GM12878 (cell line): ENCODE data around the gene GIPC3. TPM values are rescaled to one million over a fixed set of nuclear protein-coding genes. Genes with fewer than 3 reads are reported as not detected.

Experiments used
- ATAC-seq: fragments of 200-7000 bp; cut with Tn5 transposase; 3 replicates; pipeline ENCODE4 v1.9.1; 2020; ENCODE audit warnings: mild to moderate bottlenecking, moderate library complexity
- BruUV-seq: library from RNA; stranded (reverse); fragments of 400-500 nt; replicated peaks from 2 replicates; lab custom pipeline; 2021; lab: Mats Ljungman, UMichigan
- CTCF ChIA-PET: fragments of 300-600 bp; sonication (Branson Sonifier 250); formaldehyde crosslinking; extraction: SDS; loops from one replicate; lab custom pipeline; 2021; ENCODE audit warnings: inconsistent platforms; lab: Yijun Ruan, JAX
- POLR2A ChIA-PET: fragments of 350-600 bp; formaldehyde crosslinking; extraction: SDS; loops from one replicate; lab custom pipeline; 2021; ENCODE audit warnings: inconsistent platforms; lab: Charles Lee
- RAD21 ChIA-PET: fragments of 300-600 bp; sonication (Branson Sonifier 250); formaldehyde crosslinking; loops from one replicate; lab custom pipeline; 2023; ENCODE audit warnings: antibody characterized with exemption; ENCODE audit not compliant: unreplicated experiment; lab: Charles Lee
- SMC1A ChIA-PET: fragments of 300-600 bp; sonication (Branson Sonifier 250); formaldehyde crosslinking; loops from one replicate; lab custom pipeline; 2023; ENCODE audit not compliant: unreplicated experiment, uncharacterized antibody; lab: Charles Lee
- DNase-seq: peaks from one replicate; pipeline ENCODE4 v3.0.0-alpha.2; 2011; ENCODE audit warnings: low read depth, low spot score
- FAIRE-seq: peaks from 3 replicates; lab custom pipeline; 2011; peaks lifted over from hg19 to GRCh38; lab: Jason Lieb, UNC
- H2AFZ ChIP-seq: 2 replicates; pipeline ENCODE4 v1.6.0; 2011; ENCODE audit warnings: low read depth, low read length, control low read depth; ENCODE audit not compliant: control insufficient read depth
- H3K27ac ChIP-seq: 2 replicates; pipeline ENCODE4 v1.5.1; 2011; ENCODE audit warnings: control low read depth; ENCODE audit not compliant: control insufficient read depth, insufficient read depth
- H3K27me3 ChIP-seq, 2 experiments: replicated peaks in 1 of 2; 2 replicates each; pipeline versions ENCODE4 v1.6.0 to v1.6.1; 2011; ENCODE audit warnings: low read length in 1 of 2; ENCODE audit not compliant: control insufficient read depth in 2 of 2, insufficient read depth in 2 of 2
- H3K36me3 ChIP-seq, 2 experiments: 2 replicates each; pipeline ENCODE4 v1.5.1; 2011; ENCODE audit warnings: low read length in 1 of 2; ENCODE audit not compliant: control insufficient read depth in 2 of 2, insufficient read depth in 2 of 2
- H3K4me1 ChIP-seq: 2 replicates; pipeline ENCODE4 v1.6.1; 2011; ENCODE audit warnings: mild to moderate bottlenecking, low read length, moderate library complexity, mixed read lengths; ENCODE audit not compliant: control insufficient read depth, insufficient read depth
- H3K4me2 ChIP-seq: 2 replicates; pipeline ENCODE4 v1.6.0; 2011; ENCODE audit warnings: control low read depth; ENCODE audit not compliant: control insufficient read depth, insufficient read depth
- H3K4me3 ChIP-seq: fragments of 200-600 bp; sonication (generic); 2 replicates; pipeline ENCODE4 v1.5.1; 2016
- H3K79me2 ChIP-seq: 2 replicates; pipeline ENCODE4 v1.6.0; 2011; ENCODE audit warnings: low read length; ENCODE audit not compliant: control insufficient read depth, insufficient read depth
- H3K9ac ChIP-seq: 2 replicates; pipeline ENCODE4 v1.8.0; 2011; ENCODE audit warnings: low read length, control low read depth, mixed read lengths; ENCODE audit not compliant: control insufficient read depth, insufficient read depth
- H3K9me3 ChIP-seq: replicated peaks from 3 replicates; pipeline ENCODE4 v1.5.1; 2011; ENCODE audit warnings: mild to moderate bottlenecking, low read length; ENCODE audit not compliant: control insufficient read depth, insufficient read depth
- H4K20me1 ChIP-seq: 2 replicates; pipeline ENCODE4 v1.6.0; 2011; ENCODE audit not compliant: control insufficient read depth, insufficient read depth
- CREB1 ChIP-seq: IDR thresholded peaks from 2 replicates; pipeline ENCODE4 v1.6.1; 2012; ENCODE audit warnings: low read depth, mild to moderate bottlenecking, inconsistent platforms
- GABPA ChIP-seq: IDR thresholded peaks from 2 replicates; pipeline ENCODE4 v1.6.1; 2014; ENCODE audit warnings: antibody characterized with exemption, low read depth, mild to moderate bottlenecking, inconsistent platforms
- GATAD2B ChIP-seq: fragments of 450-650 bp; conservative IDR thresholded peaks from 2 replicates; pipeline ENCODE4 v1.6.1; 2017; ENCODE audit warnings: low read depth, mild to moderate bottlenecking, moderate library complexity
- IKZF2 ChIP-seq, 2 experiments: fragments of 450-650 bp; IDR thresholded peaks; 2 replicates each; pipeline ENCODE4 v1.6.1; 2017; ENCODE audit warnings: mild to moderate bottlenecking in 2 of 2, moderate library complexity in 2 of 2
- KAT2A ChIP-seq: conservative IDR thresholded peaks from 2 replicates; pipeline ENCODE4 v1.6.1; 2011; ENCODE audit warnings: low read depth, low read length; ENCODE audit not compliant: control insufficient read depth
- MEF2A ChIP-seq: IDR thresholded peaks from 2 replicates; pipeline ENCODE4 v1.6.1; 2011; ENCODE audit warnings: low read depth, mild to moderate bottlenecking, low read length, moderate library complexity; ENCODE audit not compliant: insufficient read depth
- MEF2B ChIP-seq: fragments of 450-650 bp; IDR thresholded peaks from 2 replicates; pipeline ENCODE4 v1.6.1; 2018; ENCODE audit warnings: mild to moderate bottlenecking, moderate library complexity; ENCODE audit not compliant: partially characterized antibody, poor library complexity, severe bottlenecking
- TCF7 ChIP-seq: IDR thresholded peaks from 2 replicates; pipeline ENCODE4 v1.6.1; 2014; ENCODE audit warnings: antibody characterized with exemption, borderline replicate concordance
- WGBS: methylation state at CpG from one replicate; pipeline ENCODE4 v1.1.6; 2016; ENCODE audit warnings: low lambda C conversion rate; ENCODE audit not compliant: insufficient replicate concordance, insufficient coverage; ENCODE audit errors: missing lambda C conversion rate; 5-methylcytosine and 5-hydroxymethylcytosine counted together
- in situ Hi-C: fragments of 300-500 bp; cut with MboI; formaldehyde crosslinking; loops from 9 replicates; pipeline ENCODE4 v1.14.3; 2018; ENCODE audit warnings: mixed read lengths
- intact Hi-C: fragments of 100-400 bp; cut with micrococcal nuclease; formaldehyde crosslinking; loops from one replicate; pipeline ENCODE4 v1.14.2; 2022; ENCODE audit not compliant: unreplicated experiment
- polyA plus RNA-seq, 11 experiments: library from polyadenylated mRNA; depleted of rRNA in 4 of 11; unstranded in 6 of 11; stranded (reverse) in 5 of 11; fragments of >200 nt; fragmentation: Nextera tagmentation in 4 of 11; fragmentation: Illumina TruSeq in 1 of 11; extraction: Ambion mirVana in 4 of 11; extraction: Trizol in 1 of 11; gene quantifications; 1 replicate in 1 of 11; 2 replicates in 10 of 11; pipeline versions ENCODE4 v1.2.1 to v1.2.3, GENCODE V29; 2011 to 2016; ENCODE audit warnings: inconsistent platforms in 2 of 11, missing spikeins in 2 of 11, low read depth in 1 of 11
- total RNA-seq, 4 experiments: library from RNA; depleted of rRNA in 3 of 4; stranded (reverse); fragments of >200 nt in 3 of 4; fragmentation: Illumina TruSeq in 1 of 4; extraction: Trizol in 1 of 4; gene quantifications; 2 replicates each; pipeline versions ENCODE4 v1.2.1 to v1.2.3, GENCODE V29; 2013 to 2021

The GIPC3 gene
- total and polyA plus RNA-seq, 10 of the 15 experiments (the other 5 are each of a cell fraction or from before 2014, with no cell fraction given), result not detected

- TF ChIP-seq MEF2A (no peak), KAT2A (no peak), MEF2B (peak; percentile 65), CREB1 (no peak), TCF7 (no peak), IKZF2 (IDR thresholded peaks at IDR 0.05) (no peak)
- TF ChIP-seq, all 136 proteins: peak for 4
Measured at GRCh38 chr19:3609779-3610719, 24.8 kb downstream of the GIPC3 start (continued).

GRCh38 chr19:3610745-3611717 lies 25.8 kb downstream of the GIPC3 start:
- Histone ChIP-seq H3K27me3 (no peaks in the 10 kb centered on the region), H3K79me2 (no peaks in the 10 kb centered on the region), H3K36me3 (peaks cover 0 to 8% of the 10 kb centered on the region in 2 experiments; a peak in 3 of 4 replicates), H2AFZ (no peak overlapping the region), H3K4me2 (no peak overlapping the region), H3K4me3 (no peak overlapping the region), H3K27ac (no peak overlapping the region), H3K9me3 (no peaks in the 10 kb centered on the region), H3K4me1 (no peaks in the 10 kb centered on the region), H3K9ac (no peak overlapping the region), H4K20me1 (no peaks in the 10 kb centered on the region)
- DNase-seq, result no peak
- no peak for ATAC-seq
- WGBS, result 83% methylated on average over 37 of the region's 41 CpGs
- 0 out of 2 replicates have a peak, but pooled peaks have one; percentile 18 for TF ChIP-seq GATAD2B
- no peak for TF ChIP-seq GABPA
- ChIA-PET CTCF (interaction anchor here (0.7 kb wide), 1 partner anchor 21 kb away, joined by 3 read pairs; no protein-coding TSS in a partner anchor), POLR2A (no interaction called here), SMC1A (no interaction called here), RAD21 (no interaction called here)
- intact Hi-C loops, result no loop called here
- no peak for FAIRE-seq
- in situ Hi-C loops, result no loop called here
- BruUV-seq, result no TSS peak
